Uterus (tissue), 2 donors: ENCODE results near the gene CHST11.

Experiments used
- POLR2A ChIP-seq, 2 donors: fragments of 450-650 bp; IDR thresholded peaks; one replicate each; pipeline ENCODE4 v1.6.1; 2016; ENCODE audit warnings: antibody characterized with exemption in 2 of 2, mild to moderate bottlenecking in 1 of 2, moderate library complexity in 1 of 2
- TF ChIP-seq, protein P1 (sequence below), 4 experiments: fragments of 200-600 bp in 2 of 4; fragments of 450-650 bp in 2 of 4; sonication (generic) in 2 of 4; IDR thresholded peaks; one replicate each; pipeline ENCODE4 v1.5.1; 2016 to 2019; ENCODE audit warnings: antibody characterized with exemption in 4 of 4, mild to moderate bottlenecking in 2 of 4, moderate library complexity in 1 of 4

DNA sequence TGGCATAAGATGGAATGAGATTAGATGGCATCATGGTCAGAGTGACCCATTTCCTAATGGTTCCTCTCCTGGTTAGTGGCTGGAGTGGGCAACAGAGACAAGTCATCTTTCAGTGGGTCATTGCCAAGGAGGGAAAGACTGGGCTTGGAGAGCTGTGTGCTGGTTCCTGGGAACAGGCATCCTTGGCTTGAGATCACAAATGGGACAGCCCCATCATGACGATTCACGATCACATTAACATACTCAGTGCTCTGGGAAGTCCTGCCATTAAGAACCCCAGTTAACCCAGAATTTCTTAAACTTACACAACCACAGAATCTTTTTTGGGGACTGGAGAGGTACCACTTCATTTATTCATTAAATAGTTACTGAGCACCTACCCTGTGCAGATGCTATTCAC lies 27.3 kb downstream of the CHST11 start:
- TF ChIP-seq, protein P1, sequence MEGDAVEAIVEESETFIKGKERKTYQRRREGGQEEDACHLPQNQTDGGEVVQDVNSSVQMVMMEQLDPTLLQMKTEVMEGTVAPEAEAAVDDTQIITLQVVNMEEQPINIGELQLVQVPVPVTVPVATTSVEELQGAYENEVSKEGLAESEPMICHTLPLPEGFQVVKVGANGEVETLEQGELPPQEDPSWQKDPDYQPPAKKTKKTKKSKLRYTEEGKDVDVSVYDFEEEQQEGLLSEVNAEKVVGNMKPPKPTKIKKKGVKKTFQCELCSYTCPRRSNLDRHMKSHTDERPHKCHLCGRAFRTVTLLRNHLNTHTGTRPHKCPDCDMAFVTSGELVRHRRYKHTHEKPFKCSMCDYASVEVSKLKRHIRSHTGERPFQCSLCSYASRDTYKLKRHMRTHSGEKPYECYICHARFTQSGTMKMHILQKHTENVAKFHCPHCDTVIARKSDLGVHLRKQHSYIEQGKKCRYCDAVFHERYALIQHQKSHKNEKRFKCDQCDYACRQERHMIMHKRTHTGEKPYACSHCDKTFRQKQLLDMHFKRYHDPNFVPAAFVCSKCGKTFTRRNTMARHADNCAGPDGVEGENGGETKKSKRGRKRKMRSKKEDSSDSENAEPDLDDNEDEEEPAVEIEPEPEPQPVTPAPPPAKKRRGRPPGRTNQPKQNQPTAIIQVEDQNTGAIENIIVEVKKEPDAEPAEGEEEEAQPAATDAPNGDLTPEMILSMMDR (IDR thresholded peaks at IDR 0.05), result no peak
- no peak for TF ChIP-seq POLR2A (IDR thresholded peaks at IDR 0.05)
